Left renal cortex interstitium (tissue), 4 donors: ENCODE results near the gene KRT33A. TPM values are rescaled to one million over a fixed set of nuclear protein-coding genes. Genes with fewer than 3 reads are reported as not detected.

Experiments used
- DNase-seq, 4 donors: peaks; one replicate each; pipeline ENCODE4 v3.0.0-alpha.2; 2013; ENCODE audit warnings: low read depth in 4 of 4, low spot score in 2 of 4, missing footprints in 1 of 4
- polyA plus RNA-seq, 4 donors: library from polyadenylated mRNA; unstranded; fragments of 120-200 nt; gene quantifications; one replicate each; pipeline ENCODE4 v1.2.1, GENCODE V29; 2013; ENCODE audit not compliant: insufficient read length in 4 of 4

The KRT33A gene
- polyA plus RNA-seq, 4 donors = not detected

DNA sequence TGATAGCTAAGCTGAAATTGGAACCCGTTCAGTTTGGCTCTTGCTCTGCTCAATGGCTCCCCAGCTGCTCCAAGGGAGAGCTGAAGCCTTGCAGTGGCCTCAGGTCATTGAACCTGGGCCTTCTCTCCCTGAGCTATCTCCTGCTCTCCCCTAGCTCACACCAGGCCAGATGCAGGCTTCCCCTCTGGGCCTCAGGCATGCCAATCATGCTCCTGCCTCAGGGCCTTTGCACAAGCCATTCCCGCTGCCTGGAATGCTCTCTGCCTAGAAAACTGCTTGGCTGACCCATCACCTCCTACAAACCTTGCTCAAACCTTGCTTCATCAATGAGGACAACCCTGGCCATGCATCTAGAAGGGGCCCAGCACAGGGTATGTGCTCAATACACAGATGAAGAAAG lies 18.4 kb downstream of the KRT33A start:
- no peak for DNase-seq

DNA sequence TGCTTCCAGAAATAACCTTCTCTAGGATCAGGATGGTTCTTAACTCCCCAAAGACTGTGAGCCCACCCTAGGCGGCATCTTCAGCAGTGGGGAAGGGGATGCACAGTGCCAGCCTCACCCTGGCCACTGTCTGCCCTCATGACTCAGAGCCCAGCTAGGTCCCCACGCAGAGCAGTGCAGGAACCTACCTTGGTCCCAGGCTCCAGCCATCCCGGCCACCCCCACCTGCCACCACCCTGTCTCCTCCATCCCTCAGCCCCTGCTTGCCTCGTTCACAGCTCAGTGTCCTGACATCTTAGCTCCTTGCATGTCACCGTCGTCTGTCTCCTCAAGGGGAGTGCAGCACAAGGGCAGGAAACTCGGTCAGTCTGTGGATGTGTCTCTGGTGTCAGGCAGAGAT lies 19.0 kb downstream of the KRT33A start:
- no peak for DNase-seq

DNA sequence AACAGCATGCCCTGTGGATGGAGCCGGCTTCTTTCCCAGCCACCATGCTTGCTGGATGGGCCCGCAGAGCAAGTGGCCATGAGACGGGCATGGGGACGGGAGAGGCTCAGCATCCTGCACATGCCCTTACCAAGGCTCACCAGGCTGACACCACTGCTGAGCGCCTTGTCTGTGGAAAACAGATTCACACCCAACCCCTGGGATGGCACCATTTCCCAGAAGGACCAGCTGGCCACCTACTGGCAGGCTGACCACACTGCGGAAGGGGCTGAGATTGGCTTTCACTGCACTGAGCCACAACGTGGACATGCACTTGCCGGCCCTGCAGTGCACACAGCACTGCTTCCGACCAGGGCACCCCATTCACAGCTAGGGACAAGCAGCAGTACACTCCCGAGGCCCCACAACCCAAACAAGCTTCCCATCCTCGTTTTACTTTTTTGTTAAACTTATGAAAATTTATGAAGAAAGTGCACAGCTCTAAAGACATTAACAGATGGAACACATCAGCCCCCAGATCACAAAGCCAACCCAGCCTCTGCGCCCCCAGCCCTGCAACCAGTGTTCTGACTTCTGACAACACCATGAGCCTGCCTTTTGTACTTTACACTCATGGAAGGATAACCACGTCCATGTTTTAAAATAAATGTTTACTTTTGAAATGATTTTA lies 21.2 kb downstream of the KRT33A start:
- no peak for DNase-seq

DNA sequence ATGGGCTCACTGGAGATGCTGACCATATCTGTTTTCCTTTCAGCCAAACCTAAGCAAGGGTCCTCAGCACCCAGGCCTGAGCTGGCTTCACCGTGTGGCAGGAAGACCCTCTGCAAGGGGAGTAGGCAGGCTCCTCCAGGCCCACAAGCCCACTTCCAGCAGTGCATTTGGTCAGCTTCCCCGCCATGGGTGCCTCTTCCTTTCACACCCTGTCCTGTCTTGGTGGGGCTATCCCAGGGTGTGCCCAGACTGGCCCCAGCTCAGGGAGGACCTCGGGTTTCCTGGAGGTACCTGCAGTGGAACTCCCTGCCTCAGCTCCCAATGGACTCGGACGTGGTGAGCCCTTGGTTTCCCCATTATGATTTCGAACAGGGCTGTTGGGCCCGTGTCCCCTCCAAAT lies 22.4 kb downstream of the KRT33A start:
- DNase-seq = no peak

DNA sequence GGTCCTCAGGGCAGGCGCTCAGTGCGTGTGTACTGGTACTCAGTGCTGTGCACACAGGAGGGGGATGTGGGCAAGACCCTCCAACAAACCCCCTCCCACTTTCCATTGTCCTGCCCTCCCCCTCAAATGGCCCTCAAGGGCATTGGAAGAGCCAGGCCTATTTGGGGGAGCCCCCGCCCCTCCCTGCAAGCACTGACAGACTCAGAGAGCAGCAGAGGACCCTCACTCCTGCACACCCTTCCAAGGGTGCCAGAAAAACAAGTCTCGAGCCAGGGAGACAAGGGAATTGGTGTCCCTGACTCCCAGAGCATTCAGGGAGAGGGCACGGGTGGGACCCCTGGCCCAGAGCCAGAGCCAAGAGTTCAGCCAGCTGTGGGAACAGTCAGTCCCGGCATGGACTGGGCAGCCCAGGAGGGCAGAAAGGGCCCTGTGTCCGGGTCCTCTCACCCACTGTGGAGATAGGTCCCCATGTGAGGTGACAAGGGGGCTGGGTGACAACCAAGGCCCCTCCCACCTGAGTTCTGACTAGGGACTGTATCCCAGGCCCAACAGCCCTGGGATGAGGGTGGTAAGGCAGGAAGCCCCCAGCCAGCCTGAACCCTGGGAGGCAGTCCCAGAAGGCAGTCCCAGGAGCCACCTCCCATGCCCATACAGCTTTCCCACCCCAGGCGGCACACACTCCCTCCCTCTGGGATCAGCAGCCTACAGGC lies 23.1 kb downstream of the KRT33A start:
- DNase-seq = no peak

DNA sequence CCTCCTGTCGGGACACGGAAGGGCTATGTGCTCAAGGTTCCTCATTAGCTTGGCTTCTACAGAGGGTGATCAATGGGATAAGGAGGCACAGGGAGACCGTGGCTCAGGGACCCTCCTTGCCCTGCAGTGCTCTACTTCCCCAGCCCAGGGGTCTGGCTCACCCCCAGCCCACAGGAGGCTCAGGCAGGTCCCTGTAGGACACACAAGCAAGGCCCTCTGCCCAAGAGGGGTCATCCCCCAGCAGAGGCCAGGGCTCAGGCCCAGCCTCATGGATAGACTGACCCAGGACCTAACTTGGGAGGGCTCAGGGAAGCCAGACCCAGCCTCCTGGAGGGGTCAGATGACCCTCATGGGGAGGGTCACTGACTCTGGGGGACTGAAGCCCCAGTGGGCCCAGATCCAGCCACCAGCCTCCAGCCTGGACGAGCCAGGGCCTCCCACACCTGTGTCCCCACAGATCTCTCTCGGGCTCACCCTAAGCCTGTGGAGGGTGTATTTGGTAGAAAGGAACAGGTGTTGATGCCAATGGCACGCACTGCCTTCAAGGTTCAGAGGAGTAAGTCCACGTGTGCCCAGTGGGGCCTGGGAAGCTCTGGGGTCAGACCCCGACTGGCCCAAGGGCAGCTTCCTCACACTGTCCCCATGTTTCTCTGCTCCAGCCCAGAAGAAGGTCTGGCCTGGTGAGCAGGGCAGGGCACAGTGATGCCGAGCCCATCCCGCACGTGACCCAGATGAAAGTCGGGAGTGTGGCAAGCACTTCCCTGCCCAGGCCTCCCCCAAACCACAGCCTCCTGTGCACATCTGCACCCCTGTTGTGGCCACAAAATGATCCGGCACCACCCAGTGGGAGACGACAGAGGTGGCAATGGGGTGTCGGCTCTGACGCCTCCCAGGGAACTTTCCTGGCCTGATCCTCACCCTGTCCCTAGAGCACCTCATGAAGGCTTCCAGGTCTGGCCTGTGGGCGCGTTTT lies 24.2 kb downstream of the KRT33A start:
- DNase-seq = no peak

DNA sequence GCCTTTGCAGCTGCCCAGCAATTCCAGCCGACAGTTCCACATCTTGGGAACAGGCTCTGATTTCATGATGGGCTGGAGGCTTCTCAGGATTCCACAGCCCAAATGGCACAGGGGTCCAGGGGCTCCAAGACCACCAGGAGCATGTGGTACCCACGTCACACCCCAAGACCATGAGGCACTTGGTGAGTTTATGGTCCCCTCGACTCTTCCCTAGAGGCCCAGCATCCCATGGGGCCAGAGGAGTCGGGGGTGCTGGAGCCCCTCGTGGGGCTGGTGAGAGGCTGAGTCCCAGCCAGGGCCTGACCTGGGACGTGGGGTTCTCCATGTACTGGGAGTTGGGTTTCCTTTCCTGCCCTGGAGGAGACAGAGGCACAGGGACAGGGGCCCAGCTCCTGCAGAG lies 25.0 kb downstream of the KRT33A start:
- no peak for DNase-seq

DNA sequence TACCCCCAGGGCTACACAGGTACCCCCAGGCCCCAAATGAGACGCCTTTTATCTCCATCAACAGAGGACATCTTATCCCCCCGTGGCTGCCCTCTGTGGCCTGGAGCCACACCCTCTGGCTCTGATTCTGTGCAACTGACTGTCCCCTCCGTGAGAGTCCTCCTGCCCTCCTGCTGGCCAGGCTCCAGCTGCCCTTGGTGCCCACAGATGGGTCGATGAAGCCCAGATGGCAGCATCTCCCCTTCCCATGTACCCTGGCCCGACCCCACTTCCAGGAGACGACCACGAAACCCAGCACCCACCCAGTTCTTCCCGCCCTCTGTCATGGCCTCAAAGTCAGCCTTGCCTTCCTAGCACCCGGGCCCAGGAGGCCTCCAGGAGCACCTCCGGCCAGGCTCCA lies 25.5 kb downstream of the KRT33A start:
- DNase-seq = no peak

DNA sequence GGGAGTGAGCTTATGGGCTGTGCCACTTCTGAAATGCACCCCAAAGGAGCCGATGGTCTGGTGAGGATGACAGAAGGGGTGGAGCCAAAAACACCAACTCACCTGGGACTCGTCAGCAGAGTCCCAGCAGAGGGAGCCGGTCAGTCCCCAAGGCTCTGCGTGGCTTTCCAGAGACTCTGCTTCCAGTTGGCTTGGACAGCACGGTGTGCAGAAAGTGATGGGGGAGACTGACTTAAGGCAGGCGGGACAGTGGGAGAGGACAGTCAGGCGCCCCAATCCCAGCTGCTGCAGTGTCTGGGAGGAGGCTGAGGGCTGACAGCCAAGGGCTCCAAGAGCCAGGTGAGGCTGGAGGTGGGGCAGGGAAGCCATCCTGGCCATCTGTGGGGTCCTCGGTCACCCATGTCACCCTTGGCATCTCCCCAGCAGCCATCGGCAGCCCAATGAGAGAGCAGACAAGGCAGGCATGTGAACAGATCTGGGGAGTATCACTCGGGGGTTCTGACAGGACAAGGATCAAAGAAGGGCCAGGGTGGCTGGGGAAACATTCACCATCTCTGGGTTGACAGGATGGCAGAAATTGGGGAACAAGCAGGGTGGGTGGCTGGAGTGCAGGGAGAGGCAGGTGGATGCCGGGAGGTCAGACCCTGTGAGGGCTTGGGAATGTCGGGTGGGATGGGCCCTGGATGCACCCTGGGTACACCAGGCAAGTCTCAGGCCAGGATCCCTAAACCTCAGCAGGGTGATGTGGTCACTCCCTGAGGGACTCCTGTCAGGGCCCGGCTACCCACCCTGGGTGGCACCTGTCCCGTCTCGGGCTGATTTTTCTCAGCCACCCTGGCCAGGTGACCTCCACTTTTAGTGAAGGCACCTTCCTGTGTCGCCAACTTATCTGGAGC lies 26.2 kb downstream of the KRT33A start:
- no peak for DNase-seq

DNA sequence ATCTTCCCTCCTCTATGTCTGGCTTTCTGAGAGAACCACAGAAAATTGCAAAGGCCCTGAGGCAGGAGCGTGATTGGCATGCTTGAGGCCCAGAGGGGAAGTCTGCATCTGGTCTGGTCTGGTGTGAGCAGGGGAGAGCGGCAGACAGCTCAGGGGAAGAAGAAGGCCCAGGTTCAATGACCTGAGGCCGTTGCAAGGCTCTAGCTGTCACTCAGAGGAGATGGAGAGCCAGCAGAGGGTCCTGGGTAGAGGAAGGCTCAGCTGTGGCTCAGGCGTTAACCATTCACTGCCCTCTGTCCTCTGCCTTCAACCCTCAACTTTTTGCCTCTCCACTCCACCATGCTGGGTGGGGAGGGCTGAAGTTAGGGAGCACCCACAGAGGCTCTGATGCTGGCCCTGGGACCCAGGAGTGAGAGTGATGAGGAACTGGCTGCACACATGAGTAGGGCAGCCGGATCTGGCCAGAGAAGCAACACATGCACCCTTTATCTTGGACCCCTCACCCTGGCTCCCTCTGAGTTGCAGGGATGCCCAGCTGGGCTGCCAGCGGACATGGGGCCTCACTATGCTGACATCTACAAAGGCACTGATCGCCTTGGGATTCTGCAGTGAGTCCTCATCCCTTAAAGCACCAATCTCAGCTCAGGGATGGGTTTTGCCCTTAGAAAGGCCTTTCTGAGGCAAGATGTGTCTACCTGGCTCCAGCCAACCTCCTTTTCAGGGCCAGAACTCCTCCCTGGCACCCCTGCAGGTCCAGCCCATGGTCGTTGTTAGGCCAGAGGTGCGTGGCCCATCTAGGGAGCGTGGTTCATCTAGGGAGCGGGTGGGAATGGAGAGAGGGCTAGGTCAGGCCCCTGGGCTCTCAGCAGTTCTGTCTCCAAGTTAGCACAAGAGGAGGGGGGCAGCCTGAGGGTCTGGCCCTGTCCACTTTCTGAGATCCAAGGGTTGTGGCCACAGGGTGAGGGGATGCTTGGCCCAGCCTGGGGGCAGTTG lies 27.4 kb downstream of the KRT33A start:
- DNase-seq = no peak

DNA sequence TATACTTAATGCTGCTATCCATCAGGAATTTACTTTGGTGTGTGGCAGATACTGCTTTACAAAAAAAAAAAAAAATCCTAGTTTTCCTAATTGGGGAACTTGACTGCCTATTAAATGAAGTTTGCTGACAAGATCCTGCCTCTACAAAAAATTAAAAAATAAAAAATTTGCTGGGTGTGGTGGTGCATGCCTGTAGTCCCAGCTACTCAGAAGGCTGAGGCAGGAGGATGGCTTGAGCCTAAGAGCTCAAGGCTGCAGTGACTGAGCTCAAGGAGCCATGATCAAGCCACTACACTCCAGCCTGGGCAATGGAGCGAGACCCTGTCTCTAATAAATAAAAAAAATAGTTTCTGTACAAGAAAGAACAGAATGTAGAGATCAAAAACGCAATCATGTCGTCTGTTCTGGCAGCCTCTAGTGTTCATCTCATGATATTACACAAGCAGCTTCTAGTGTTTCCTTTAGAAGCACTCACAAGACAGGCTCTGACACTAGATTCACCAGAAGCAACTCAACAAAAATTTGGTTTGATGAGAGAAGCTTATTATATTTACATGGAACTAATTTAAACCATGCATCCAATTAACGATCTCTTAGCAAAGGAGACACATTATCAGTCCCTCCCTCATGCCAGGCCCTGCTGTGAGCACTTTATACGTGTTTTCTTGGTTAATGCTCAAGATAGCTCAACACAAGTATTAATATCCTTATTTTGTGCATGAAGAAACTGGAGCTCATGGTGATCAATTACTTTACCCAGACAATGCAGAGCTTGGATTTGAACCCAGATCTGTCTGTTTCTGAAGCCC lies 28.3 kb downstream of the KRT33A start:
- DNase-seq = no peak

DNA sequence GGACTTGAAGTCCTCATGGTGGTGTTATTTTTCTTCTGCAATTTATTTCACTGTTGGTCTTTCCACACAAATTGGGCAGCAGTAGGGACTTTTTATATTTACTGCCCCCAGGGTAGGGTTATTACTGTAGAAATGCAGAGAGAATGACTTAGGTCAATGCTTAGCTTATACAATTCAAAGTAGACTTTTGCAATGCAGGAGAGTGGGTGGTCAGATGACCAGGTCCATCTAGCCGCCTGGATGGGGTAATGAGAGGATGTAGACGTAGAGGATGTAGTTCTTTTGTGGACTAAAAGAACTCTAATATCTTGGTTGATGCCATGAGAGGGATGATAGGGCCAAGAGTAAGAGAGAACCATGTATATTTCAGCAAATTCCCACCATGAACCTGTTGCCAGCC lies 32.4 kb downstream of the KRT33A start:
- no peak for DNase-seq

DNA sequence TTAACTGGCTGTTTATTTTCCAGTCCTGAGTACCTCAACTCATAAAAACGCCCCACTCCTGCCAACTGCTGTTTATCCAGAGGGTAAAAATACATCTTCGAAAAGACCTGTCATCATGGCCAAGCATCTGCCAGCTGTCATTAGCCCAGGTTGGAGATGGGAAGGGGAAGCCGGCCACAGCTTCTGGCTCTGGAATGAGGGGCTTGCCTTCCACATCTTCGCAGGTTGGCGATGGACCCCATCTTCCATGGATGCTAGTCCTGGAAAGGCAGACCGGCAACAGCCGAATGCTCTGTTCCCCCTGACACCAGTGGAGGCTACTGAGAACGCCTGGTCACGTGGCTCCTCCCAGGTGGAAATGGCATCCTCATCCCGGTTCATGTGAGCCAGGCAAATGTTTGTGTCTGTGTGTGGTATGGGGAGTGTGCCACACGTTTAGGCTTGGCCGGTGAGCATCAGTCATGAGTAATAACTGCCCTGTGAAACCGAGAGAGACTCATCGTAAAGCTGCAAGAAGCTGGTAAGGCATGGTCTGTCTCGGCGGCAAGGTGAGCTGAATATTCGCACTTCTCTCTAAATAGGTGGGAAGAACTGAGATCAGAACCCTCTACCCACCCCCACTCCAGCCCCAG lies 34.7 kb downstream of the KRT33A start:
- no peak for DNase-seq

DNA sequence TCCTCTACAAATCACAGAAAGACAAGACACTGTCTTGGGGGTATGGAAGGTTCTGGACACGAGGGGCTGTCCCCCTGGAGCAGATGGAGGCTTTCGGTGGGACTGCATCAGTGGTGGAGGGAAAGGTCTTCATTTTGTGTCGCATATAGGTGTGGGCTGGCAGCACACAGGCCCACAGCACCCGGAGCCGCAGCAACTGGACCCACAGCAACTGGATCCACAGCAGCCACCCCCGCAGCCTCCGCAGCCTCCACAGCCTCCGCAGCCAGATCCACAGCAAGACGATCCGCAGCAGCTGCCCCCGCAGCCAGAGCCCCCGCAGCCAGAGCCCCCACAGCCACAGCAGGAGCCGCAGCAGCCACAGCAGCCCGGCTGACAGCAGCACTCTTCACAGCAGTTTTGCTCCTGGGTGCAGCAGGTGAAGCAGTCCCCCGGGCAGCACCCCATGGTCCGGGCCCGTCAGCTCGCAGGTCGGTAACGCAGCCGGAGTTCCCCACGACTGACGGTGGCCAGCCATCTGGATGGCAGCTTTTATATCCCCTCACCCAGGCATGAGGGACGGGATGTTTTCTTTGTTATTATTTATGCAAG lies 35.3 kb downstream of the KRT33A start, which contains the start of gene KRTAP17-1:
Gene KRTAP17-1, minus strand, starts transcription at position 507 of the 591 bp plus-strand sequence. Its CDS starts 60 bp downstream, at position 447.
- DNase-seq = no peak

DNA sequence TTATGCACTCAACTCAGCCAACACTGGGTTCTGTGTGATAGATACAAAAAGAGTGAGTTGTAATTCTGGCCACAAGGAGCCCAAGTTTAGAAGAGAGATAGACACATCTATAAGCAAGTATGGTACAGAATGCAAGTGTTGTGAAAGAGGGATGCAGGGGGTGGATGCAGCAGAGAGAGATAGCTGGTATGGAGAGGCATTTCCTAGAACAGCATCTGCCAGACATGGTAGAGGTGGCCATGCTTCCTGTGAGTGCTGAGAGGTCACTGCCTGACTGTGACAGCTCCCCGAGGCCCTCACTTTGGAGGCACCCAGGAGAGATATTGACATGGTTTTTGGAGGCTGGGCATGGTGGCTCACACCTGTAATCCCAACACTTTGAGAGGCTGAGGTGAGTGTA lies 39.5 kb downstream of the KRT33A start:
- no peak for DNase-seq

DNA sequence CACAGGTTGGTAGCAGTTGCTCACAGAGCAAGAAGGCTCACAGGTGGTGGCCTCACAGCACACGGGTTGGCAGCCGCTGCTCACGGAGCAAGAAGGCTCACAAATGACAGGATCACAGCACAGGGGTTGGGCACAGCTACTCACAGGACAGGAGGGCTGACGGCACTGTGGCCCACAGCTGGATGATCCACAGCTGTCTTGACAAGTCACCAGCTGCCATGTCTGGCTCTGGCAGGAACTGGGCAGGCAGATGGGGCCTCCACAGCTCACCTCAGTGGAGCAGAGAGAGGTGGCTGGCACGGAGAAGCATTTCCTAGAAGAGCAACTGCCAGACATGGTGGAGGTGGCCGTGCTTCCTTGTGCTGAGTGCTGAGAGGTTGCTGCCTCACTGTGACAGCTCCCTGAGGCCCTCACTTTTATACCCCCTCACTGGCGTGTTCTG lies 41.7 kb downstream of the KRT33A start, which contains the start of gene KRTAP16-1:
Gene KRTAP16-1, minus strand, starts transcription at position 392 of the 442 bp plus-strand sequence. Its CDS starts 56 bp downstream, at position 336.
- DNase-seq = no peak
